ENCODE measurements around the gene LYST. TPM values are rescaled to one million over a fixed set of nuclear protein-coding genes. Genes with fewer than 3 reads are reported as not detected.

LYST gene
- polyA plus RNA-seq, 4 donors = 2.9 to 6.6 (median 5.0) TPM

DNA sequence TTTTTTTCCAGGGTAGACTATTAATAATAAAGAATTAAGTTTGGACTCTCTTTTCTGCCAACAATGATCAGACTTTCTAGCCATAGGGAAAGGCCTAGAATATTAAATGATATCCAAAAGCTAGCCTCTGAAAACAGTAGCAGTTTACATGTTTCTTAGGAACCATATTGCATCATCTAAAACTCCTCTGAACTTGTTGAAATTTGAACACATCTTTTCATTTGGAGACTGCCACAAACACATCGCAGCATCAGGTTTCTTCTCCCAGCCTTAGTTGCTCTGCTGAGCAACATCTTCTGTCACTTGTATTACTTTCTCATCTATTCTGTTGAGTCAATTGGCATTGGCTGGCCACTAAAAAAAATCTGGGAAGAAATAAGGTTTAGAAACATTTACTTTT lies 153.9 kb downstream of the LYST start:
- WGBS, 3 donors = 92 to 100% (median 99%) methylated on average over 1 of the region's 1 CpG
- DNase-seq (no peak), FAIRE-seq (no peak)
- H3K4me3 ChIP-seq (ENCODE audit: low read depth in 1 of 3, low read length in 3 of 3) = no peak overlapping the region
- H3K27ac ChIP-seq (ENCODE audit: low read depth in 1 of 3, low read length in 2 of 3) = no peak overlapping the region
- H3K4me1 ChIP-seq (ENCODE audit: control insufficient read depth in 3 of 3, insufficient read depth in 2 of 3, low read depth in 1 of 3, low read length in 2 of 3) = peaks cover 0 to 2% (median 0%) of the 10 kb centered on the region in 3 donors
- no peaks in the 10 kb centered on the region for H3K9me3 ChIP-seq (ENCODE audit: control insufficient read depth in 2 of 2, insufficient read depth in 1 of 2, low read depth in 1 of 2, low read length in 1 of 2)
- peaks cover 0 to 2% (median 0%) of the 10 kb centered on the region in 3 donors for H3K36me3 ChIP-seq (ENCODE audit: control insufficient read depth in 3 of 3, insufficient read depth in 2 of 3, low read depth in 1 of 3, low read length in 3 of 3)
- H3K27me3 ChIP-seq (ENCODE audit: control insufficient read depth in 3 of 3, insufficient read depth in 3 of 3, low read length in 3 of 3) = no peaks in the 10 kb centered on the region

DNA sequence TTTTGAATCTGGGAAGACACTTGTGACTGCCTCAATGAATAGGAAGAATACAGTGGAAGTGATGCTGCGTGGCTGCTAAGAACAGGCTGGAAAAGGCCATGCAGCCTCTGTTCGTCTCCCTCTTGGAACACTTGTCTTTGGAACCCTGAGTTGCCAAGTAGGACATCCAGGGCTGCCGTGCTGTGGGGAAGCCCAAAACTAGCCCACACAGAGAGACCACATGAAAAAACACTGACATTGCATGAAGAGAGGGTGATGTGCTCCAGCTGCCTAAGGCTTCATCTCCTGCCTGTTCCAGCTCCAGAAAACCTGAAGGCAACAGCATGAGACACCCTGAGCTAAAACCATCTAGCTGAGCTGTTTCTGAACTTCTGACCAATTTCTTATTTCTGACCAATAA lies 156.0 kb downstream of the LYST start:
- Histone ChIP-seq H3K36me3 (ENCODE audit: control insufficient read depth in 3 of 3, insufficient read depth in 2 of 3, low read depth in 1 of 3, low read length in 3 of 3) (peaks cover 0 to 4% (median 0%) of the 10 kb centered on the region in 3 donors), H3K9me3 (ENCODE audit: control insufficient read depth in 2 of 2, insufficient read depth in 1 of 2, low read depth in 1 of 2, low read length in 1 of 2) (no peaks in the 10 kb centered on the region), H3K27me3 (ENCODE audit: control insufficient read depth in 3 of 3, insufficient read depth in 3 of 3, low read length in 3 of 3) (no peaks in the 10 kb centered on the region), H3K4me1 (ENCODE audit: control insufficient read depth in 3 of 3, insufficient read depth in 2 of 3, low read depth in 1 of 3, low read length in 2 of 3) (peaks cover 0 to 2% (median 0%) of the 10 kb centered on the region in 3 donors), H3K27ac (ENCODE audit: low read depth in 1 of 3, low read length in 2 of 3) (no peak overlapping the region), H3K4me3 (ENCODE audit: low read depth in 1 of 3, low read length in 3 of 3) (no peak overlapping the region)
- 71 to 93% (median 89%) methylated on average over 3 of the region's 3 CpGs for WGBS, 3 donors
- no peak for DNase-seq
- FAIRE-seq = no peak

DNA sequence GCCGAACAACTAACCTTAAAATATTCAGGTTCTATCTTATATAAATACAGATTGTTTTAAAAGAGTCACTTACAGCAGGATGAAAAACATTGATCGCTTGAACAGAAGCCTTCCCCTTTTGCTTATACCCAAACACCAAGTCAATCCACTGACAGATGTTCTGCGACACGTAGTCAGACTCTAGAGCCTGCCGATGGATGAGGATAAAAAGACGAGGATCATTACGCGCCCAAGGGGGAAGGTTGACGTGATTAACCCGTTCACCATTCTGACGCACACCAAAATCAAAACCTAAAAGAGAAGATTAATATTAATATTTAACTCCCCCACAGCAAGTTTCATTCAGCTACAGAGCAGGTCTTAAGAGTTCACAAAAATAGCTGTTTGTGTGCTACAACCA lies 157.7 kb downstream of the LYST start:
- WGBS, 3 donors = 87 to 92% (median 92%) methylated on average over 11 of the region's 11 CpGs
- no peaks in the 10 kb centered on the region for H3K9me3 ChIP-seq (ENCODE audit: control insufficient read depth in 2 of 2, insufficient read depth in 1 of 2, low read depth in 1 of 2, low read length in 1 of 2)
- H3K27me3 ChIP-seq (ENCODE audit: control insufficient read depth in 3 of 3, insufficient read depth in 3 of 3, low read length in 3 of 3) = no peaks in the 10 kb centered on the region
- peak overlapping the region in 1 of 3 donors; percentile 54 for H3K27ac ChIP-seq (ENCODE audit: low read depth in 1 of 3, low read length in 2 of 3)
- H3K4me3 ChIP-seq (ENCODE audit: low read depth in 1 of 3, low read length in 3 of 3) = no peak overlapping the region
- no peak for FAIRE-seq
- H3K36me3 ChIP-seq (ENCODE audit: control insufficient read depth in 3 of 3, insufficient read depth in 2 of 3, low read depth in 1 of 3, low read length in 3 of 3) = peaks cover 0 to 6% (median 0%) of the 10 kb centered on the region in 3 donors
- H3K4me1 ChIP-seq (ENCODE audit: control insufficient read depth in 3 of 3, insufficient read depth in 2 of 3, low read depth in 1 of 3, low read length in 2 of 3) = peaks cover 0 to 2% (median 0%) of the 10 kb centered on the region in 3 donors
- no peak for DNase-seq

DNA sequence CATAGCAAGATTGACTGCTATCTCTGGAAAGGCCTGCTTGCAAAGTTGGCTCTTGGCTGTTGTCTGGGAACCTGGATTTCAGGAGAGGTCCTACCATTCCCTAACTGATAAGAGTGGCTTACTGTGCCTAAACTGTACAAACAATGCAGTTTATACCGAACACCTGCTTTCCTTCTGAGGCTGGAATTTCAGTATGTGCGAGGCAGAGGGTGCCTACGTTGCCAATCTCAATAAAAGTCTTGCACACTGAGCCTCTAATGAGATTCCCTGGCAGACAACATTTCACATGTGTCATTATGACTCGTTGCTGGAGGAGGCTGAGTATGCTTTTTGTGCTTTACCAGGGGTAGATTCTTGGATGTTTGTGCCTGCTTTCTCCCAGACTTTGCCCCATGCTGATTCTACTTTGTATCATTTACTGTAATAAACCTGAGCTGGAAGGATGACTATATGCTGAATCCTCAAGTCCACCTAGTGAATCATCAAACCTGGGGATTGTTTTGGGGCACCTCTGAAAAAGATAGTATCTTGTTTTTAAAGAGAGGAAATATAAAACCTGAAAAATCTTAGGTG lies 158.2 kb downstream of the LYST start:
- H3K4me3 ChIP-seq (ENCODE audit: low read depth in 1 of 3, low read length in 3 of 3) = no peak overlapping the region
- H3K27me3 ChIP-seq (ENCODE audit: control insufficient read depth in 3 of 3, insufficient read depth in 3 of 3, low read length in 3 of 3) = no peaks in the 10 kb centered on the region
- DNase-seq (peak; percentile 40 to 82), FAIRE-seq (no peak)
- H3K9me3 ChIP-seq (ENCODE audit: control insufficient read depth in 2 of 2, insufficient read depth in 1 of 2, low read depth in 1 of 2, low read length in 1 of 2) = no peaks in the 10 kb centered on the region
- H3K27ac ChIP-seq (ENCODE audit: low read depth in 1 of 3, low read length in 2 of 3) = peak overlapping the region in 2 of 3 donors; percentile 20 to 54
- peaks cover 0 to 2% (median 0%) of the 10 kb centered on the region in 3 donors for H3K4me1 ChIP-seq (ENCODE audit: control insufficient read depth in 3 of 3, insufficient read depth in 2 of 3, low read depth in 1 of 3, low read length in 2 of 3)
- 14 to 67% (median 36%) methylated on average over 4 of the region's 4 CpGs for WGBS, 3 donors
- H3K36me3 ChIP-seq (ENCODE audit: control insufficient read depth in 3 of 3, insufficient read depth in 2 of 3, low read depth in 1 of 3, low read length in 3 of 3) = peaks cover 0 to 7% (median 0%) of the 10 kb centered on the region in 3 donors

DNA sequence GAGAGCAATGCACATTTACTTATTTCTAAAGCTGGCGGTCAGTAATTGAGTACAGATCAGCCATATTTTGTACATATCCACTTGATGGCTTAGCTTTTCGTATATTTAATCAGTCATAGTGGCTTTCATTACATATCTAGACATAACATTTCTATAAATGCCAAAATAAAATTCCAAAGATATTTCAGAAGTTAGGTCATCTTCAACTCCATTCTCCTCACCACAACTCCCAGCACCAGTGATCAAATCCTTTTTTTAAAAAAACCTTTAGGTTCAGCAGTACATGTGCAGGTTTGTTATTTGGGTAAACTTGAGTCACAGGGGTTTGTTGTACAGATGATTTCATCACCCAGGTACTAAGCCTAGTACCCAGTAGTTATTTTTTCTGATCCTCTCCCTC lies 163.2 kb downstream of the LYST start:
- 90 to 94% (median 92%) methylated on average over 2 of the region's 2 CpGs for WGBS, 3 donors
- Histone ChIP-seq H3K36me3 (ENCODE audit: control insufficient read depth in 3 of 3, insufficient read depth in 2 of 3, low read depth in 1 of 3, low read length in 3 of 3) (peaks cover 2 to 7% (median 5%) of the 10 kb centered on the region in 3 donors), H3K27me3 (ENCODE audit: control insufficient read depth in 3 of 3, insufficient read depth in 3 of 3, low read length in 3 of 3) (no peaks in the 10 kb centered on the region), H3K4me1 (ENCODE audit: control insufficient read depth in 3 of 3, insufficient read depth in 2 of 3, low read depth in 1 of 3, low read length in 2 of 3) (peaks cover 0 to 2% (median 0%) of the 10 kb centered on the region in 3 donors), H3K27ac (ENCODE audit: low read depth in 1 of 3, low read length in 2 of 3) (no peak overlapping the region), H3K9me3 (ENCODE audit: control insufficient read depth in 2 of 2, insufficient read depth in 1 of 2, low read depth in 1 of 2, low read length in 1 of 2) (no peaks in the 10 kb centered on the region), H3K4me3 (ENCODE audit: low read depth in 1 of 3, low read length in 3 of 3) (no peak overlapping the region)
- FAIRE-seq (no peak), DNase-seq (no peak)

DNA sequence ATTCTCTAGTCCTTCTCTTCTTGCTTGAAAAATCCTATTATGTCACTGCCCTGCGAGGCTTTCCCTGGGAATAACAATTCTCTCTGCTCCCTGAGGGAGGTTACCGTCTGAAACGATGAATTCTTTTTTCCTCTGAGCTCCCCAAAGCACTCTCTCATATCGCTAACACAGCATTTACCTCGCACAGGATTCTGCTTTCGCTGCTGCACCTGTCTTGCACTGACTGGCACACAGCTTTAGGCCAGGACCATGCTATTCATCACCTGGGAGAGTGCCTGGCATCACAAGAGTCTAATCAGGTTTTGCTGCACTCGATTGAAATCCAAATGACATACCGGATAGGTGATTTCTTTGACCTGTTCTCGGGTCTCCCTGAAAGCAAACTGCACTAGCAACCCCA lies 164.3 kb downstream of the LYST start:
- FAIRE-seq = no peak
- H3K36me3 ChIP-seq (ENCODE audit: control insufficient read depth in 3 of 3, insufficient read depth in 2 of 3, low read depth in 1 of 3, low read length in 3 of 3) = peaks cover 2 to 5% (median 5%) of the 10 kb centered on the region in 3 donors
- no peak for DNase-seq
- no peak overlapping the region for H3K4me3 ChIP-seq (ENCODE audit: low read depth in 1 of 3, low read length in 3 of 3)
- no peaks in the 10 kb centered on the region for H3K27me3 ChIP-seq (ENCODE audit: control insufficient read depth in 3 of 3, insufficient read depth in 3 of 3, low read length in 3 of 3)
- H3K9me3 ChIP-seq (ENCODE audit: control insufficient read depth in 2 of 2, insufficient read depth in 1 of 2, low read depth in 1 of 2, low read length in 1 of 2) = no peaks in the 10 kb centered on the region
- H3K4me1 ChIP-seq (ENCODE audit: control insufficient read depth in 3 of 3, insufficient read depth in 2 of 3, low read depth in 1 of 3, low read length in 2 of 3) = no peaks in the 10 kb centered on the region
- H3K27ac ChIP-seq (ENCODE audit: low read depth in 1 of 3, low read length in 2 of 3) = no peak overlapping the region
- 90 to 92% (median 90%) methylated on average over 9 of the region's 9 CpGs for WGBS, 3 donors

DNA sequence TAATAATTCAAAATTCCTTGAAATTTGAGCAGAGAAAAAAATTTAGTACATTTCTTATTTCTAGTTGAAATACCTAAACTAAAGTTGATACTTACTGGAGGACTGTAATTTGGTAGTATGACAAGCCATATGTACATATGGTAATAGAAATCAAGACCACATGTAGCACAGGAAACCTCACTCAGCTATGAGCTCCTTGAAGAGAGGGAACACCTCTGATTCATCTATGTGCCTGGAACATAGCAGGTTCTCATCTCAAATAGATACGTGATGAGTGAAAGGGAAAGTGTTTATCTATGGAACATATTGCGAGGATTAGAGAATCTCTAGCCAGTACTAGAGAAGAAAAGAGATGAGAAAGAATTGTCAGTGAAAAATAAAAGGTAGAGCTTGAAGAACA lies 169.2 kb downstream of the LYST start:
- H3K4me1 ChIP-seq (ENCODE audit: control insufficient read depth in 3 of 3, insufficient read depth in 2 of 3, low read depth in 1 of 3, low read length in 2 of 3) = no peaks in the 10 kb centered on the region
- 85 to 92% (median 92%) methylated on average over 2 of the region's 2 CpGs for WGBS, 3 donors
- no peak overlapping the region for H3K27ac ChIP-seq (ENCODE audit: low read depth in 1 of 3, low read length in 2 of 3)
- H3K4me3 ChIP-seq (ENCODE audit: low read depth in 1 of 3, low read length in 3 of 3) = no peak overlapping the region
- peaks cover 2 to 8% (median 5%) of the 10 kb centered on the region in 3 donors for H3K36me3 ChIP-seq (ENCODE audit: control insufficient read depth in 3 of 3, insufficient read depth in 2 of 3, low read depth in 1 of 3, low read length in 3 of 3)
- DNase-seq = no peak
- H3K9me3 ChIP-seq (ENCODE audit: control insufficient read depth in 2 of 2, insufficient read depth in 1 of 2, low read depth in 1 of 2, low read length in 1 of 2) = no peaks in the 10 kb centered on the region
- no peaks in the 10 kb centered on the region for H3K27me3 ChIP-seq (ENCODE audit: control insufficient read depth in 3 of 3, insufficient read depth in 3 of 3, low read length in 3 of 3)
- no peak for FAIRE-seq

DNA sequence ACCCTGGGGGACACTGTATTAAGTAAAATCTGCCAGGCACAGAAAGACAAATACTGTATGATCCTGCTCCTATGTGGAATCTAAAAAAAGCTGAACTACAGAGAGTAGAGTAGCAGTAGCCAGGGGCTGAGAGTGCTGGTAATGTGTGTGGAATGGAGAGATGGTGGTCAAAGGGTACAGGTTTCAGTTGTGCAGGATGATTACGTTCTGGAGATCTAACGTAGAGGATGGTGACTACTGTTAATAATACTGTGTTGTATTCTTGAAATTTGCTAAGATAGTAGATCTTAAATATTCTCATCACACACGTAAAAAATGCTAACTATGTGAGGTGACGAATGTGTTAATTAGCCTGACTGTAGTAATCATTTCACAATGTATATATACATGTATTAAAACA lies 177.3 kb downstream of the LYST start:
- no peak for DNase-seq
- 94 to 96% (median 96%) methylated on average over 4 of the region's 4 CpGs for WGBS, 3 donors
- Histone ChIP-seq H3K4me3 (ENCODE audit: low read depth in 1 of 3, low read length in 3 of 3) (no peak overlapping the region), H3K9me3 (ENCODE audit: control insufficient read depth in 2 of 2, insufficient read depth in 1 of 2, low read depth in 1 of 2, low read length in 1 of 2) (no peaks in the 10 kb centered on the region), H3K36me3 (ENCODE audit: control insufficient read depth in 3 of 3, insufficient read depth in 2 of 3, low read depth in 1 of 3, low read length in 3 of 3) (peaks cover 3 to 13% (median 5%) of the 10 kb centered on the region in 3 donors), H3K4me1 (ENCODE audit: control insufficient read depth in 3 of 3, insufficient read depth in 2 of 3, low read depth in 1 of 3, low read length in 2 of 3) (no peaks in the 10 kb centered on the region), H3K27ac (ENCODE audit: low read depth in 1 of 3, low read length in 2 of 3) (no peak overlapping the region), H3K27me3 (ENCODE audit: control insufficient read depth in 3 of 3, insufficient read depth in 3 of 3, low read length in 3 of 3) (no peaks in the 10 kb centered on the region)
- FAIRE-seq = no peak

DNA sequence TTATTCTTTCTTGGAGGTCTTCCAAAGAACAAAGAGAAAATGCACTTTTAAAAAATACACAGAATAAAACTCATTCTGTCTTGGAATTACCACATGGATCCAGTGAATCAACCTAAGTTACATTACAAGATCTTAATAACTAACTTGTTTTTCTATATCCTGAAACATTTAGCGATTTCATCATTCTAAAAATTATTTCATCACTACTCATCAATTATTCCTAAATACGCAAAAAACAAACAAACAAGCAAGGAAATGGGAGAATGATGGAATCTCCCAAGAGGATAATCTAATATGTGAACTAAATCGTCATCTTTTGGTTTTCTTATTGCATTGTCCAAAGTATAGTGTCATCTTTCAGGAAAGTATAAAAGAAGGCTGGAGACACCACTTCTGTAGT lies 178.6 kb downstream of the LYST start:
- DNase-seq (no peak), FAIRE-seq (no peak)
- H3K9me3 ChIP-seq (ENCODE audit: control insufficient read depth in 2 of 2, insufficient read depth in 1 of 2, low read depth in 1 of 2, low read length in 1 of 2) = no peaks in the 10 kb centered on the region
- peaks cover under 1 to 12% (median 7%) of the 10 kb centered on the region in 3 donors for H3K36me3 ChIP-seq (ENCODE audit: control insufficient read depth in 3 of 3, insufficient read depth in 2 of 3, low read depth in 1 of 3, low read length in 3 of 3)
- no peak overlapping the region for H3K27ac ChIP-seq (ENCODE audit: low read depth in 1 of 3, low read length in 2 of 3)
- H3K4me3 ChIP-seq (ENCODE audit: low read depth in 1 of 3, low read length in 3 of 3) = no peak overlapping the region
- H3K4me1 ChIP-seq (ENCODE audit: control insufficient read depth in 3 of 3, insufficient read depth in 2 of 3, low read depth in 1 of 3, low read length in 2 of 3) = no peaks in the 10 kb centered on the region
- 93 to 96% (median 94%) methylated on average over 3 of the region's 3 CpGs for WGBS, 3 donors
- H3K27me3 ChIP-seq (ENCODE audit: control insufficient read depth in 3 of 3, insufficient read depth in 3 of 3, low read length in 3 of 3) = no peaks in the 10 kb centered on the region

All from small intestine (tissue), 7 donors.